Astrocyte of the spinal cord (primary cell): ENCODE results near the gene UBAC2.

Experiments
- DNase-seq: peaks from one replicate; pipeline ENCODE4 v3.0.0; 2011; ENCODE audit warnings: low read depth, low spot score
- H3K4me3 ChIP-seq: 2 replicates; pipeline ENCODE4 v1.5.1; 2011; ENCODE audit warnings: low read depth, mild to moderate bottlenecking, low read length, moderate library complexity
- in situ Hi-C: cut with HindIII; loops from 2 replicates; pipeline ENCODE4 v1.10.0; 2017; ENCODE audit warnings: low sequenced_read_pairs
- TF ChIP-seq, protein P1 (sequence below): IDR thresholded peaks from 2 replicates; pipeline ENCODE4 v1.5.1; 2012; ENCODE audit warnings: low read depth, mild to moderate bottlenecking, low read length, inconsistent platforms

UBAC2 gene

DNA sequence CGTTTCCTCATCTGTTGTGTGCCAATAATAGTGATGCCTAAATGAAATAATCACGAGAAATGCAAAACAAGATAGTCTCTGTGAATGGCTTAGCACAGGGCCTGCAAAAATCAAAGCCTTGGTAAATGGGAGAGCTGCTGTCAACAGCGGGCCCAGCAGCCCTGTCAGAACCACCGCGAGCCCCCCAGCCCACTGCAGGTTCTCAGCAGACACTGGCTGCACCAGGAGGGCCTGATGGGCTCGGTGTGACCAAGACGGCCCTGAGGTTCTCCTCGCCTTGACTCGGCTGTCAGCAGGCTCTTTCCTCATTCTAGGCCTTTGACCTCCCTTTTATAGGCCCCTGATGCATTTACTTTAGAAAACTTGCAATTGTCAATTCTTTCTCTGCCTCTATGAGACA is 197.4 kb downstream of the UBAC2 start:
- DNase-seq, result no peak
- in situ Hi-C loops, result no loop called here
- TF ChIP-seq, protein P1, sequence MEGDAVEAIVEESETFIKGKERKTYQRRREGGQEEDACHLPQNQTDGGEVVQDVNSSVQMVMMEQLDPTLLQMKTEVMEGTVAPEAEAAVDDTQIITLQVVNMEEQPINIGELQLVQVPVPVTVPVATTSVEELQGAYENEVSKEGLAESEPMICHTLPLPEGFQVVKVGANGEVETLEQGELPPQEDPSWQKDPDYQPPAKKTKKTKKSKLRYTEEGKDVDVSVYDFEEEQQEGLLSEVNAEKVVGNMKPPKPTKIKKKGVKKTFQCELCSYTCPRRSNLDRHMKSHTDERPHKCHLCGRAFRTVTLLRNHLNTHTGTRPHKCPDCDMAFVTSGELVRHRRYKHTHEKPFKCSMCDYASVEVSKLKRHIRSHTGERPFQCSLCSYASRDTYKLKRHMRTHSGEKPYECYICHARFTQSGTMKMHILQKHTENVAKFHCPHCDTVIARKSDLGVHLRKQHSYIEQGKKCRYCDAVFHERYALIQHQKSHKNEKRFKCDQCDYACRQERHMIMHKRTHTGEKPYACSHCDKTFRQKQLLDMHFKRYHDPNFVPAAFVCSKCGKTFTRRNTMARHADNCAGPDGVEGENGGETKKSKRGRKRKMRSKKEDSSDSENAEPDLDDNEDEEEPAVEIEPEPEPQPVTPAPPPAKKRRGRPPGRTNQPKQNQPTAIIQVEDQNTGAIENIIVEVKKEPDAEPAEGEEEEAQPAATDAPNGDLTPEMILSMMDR, result no peak
- no peak overlapping the region for H3K4me3 ChIP-seq

- in situ Hi-C loops, result no loop called here
- TF ChIP-seq, protein P1, result no peak
- no peak for DNase-seq
- H3K4me3 ChIP-seq, result no peak overlapping the region
Measured at GRCh38 chr13:99398916-99399622, 198.4 kb downstream of the UBAC2 start.

GRCh38 chr13:99399623-99399974 is 198.9 kb downstream of the UBAC2 start:
- in situ Hi-C loops, result no loop called here
- TF ChIP-seq, protein P1, result no peak
- DNase-seq, result no peak
- no peak overlapping the region for H3K4me3 ChIP-seq

- TF ChIP-seq, protein P1, result no peak
- in situ Hi-C loops, result no loop called here
- no peak for DNase-seq
- no peak overlapping the region for H3K4me3 ChIP-seq
Measured at GRCh38 chr13:99403458-99403971, 202.9 kb downstream of the UBAC2 start.

GRCh38 chr13:99404005-99404755 is 203.5 kb downstream of the UBAC2 start:
- TF ChIP-seq, protein P1, result no peak
- in situ Hi-C loops, result no loop called here
- no peak for DNase-seq
- H3K4me3 ChIP-seq, result no peak overlapping the region

DNA sequence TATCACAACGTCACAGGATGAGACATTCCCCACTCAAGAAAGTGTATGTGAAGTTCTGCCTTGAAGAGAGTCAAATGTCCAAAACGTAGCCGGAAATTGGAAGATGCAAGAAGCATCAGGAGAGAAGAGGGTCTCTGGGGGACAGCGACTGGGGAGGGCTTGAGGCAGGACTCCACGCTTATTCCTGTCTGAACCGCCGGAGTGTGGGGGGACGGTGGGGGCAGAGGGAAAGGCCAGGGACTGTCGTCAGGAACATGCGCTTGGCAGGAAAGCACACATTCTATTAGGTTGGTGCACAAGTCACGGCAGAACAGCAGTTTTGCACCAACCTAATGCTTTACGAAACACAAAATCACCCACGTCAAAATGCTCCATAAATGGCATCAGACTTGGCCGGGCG is 205.3 kb downstream of the UBAC2 start:
- no peak overlapping the region for H3K4me3 ChIP-seq
- no peak for DNase-seq
- in situ Hi-C loops, result no loop called here
- TF ChIP-seq, protein P1, result no peak
